ENCODE results near the gene SOSTDC1. TPM values are rescaled to one million over a fixed set of nuclear protein-coding genes. Genes with fewer than 3 reads are reported as not detected.
"Not testable (repeated sequence)": the region's sequence is repeated elsewhere in the genome, so short reads cannot be mapped to it uniquely, and the experiment has no call there.

SOSTDC1 gene
- total RNA-seq, 1 donor from 2014 or later, result 5.4 TPM

GRCh38 chr7:16446508-16446907 lies 19.0 kb downstream of the SOSTDC1 start:
- DNase-seq (ENCODE audit: extremely low spot score, unreplicated experiment), result no peak
- H3K4me3 Mint-ChIP-seq, result no peak overlapping the region
- H3K9me3 Mint-ChIP-seq, result no peaks in the 10 kb centered on the region
- no peak for TF ChIP-seq CTCF (conservative IDR thresholded peaks at IDR 0.05)
- no peaks in the 10 kb centered on the region for H3K27me3 Mint-ChIP-seq
- no peaks in the 10 kb centered on the region for H3K36me3 Mint-ChIP-seq
- no peaks in the 10 kb centered on the region for H3K4me1 Mint-ChIP-seq (ENCODE audit: unreplicated experiment)
- H3K27ac Mint-ChIP-seq, result no peak overlapping the region

GRCh38 chr7:16443871-16444270 lies 21.7 kb downstream of the SOSTDC1 start:
- H3K9me3 Mint-ChIP-seq; H3K4me3 Mint-ChIP-seq; H3K36me3 Mint-ChIP-seq; H3K27ac Mint-ChIP-seq; DNase-seq (ENCODE audit: extremely low spot score, unreplicated experiment); H3K27me3 Mint-ChIP-seq; H3K4me1 Mint-ChIP-seq (ENCODE audit: unreplicated experiment): not testable (repeated sequence)

GRCh38 chr7:16438988-16439387 lies 26.6 kb downstream of the SOSTDC1 start:
- Mint-ChIP-seq H3K27ac (no peak overlapping the region), H3K4me1 (ENCODE audit: unreplicated experiment) (no peaks in the 10 kb centered on the region), H3K4me3 (no peak overlapping the region), H3K9me3 (no peaks in the 10 kb centered on the region), H3K36me3 (no peaks in the 10 kb centered on the region), H3K27me3 (no peaks in the 10 kb centered on the region)
- DNase-seq (ENCODE audit: extremely low spot score, unreplicated experiment), result no peak
- TF ChIP-seq CTCF (conservative IDR thresholded peaks at IDR 0.05), result no peak

- Mint-ChIP-seq H3K27me3 (no peaks in the 10 kb centered on the region), H3K27ac (no peak overlapping the region), H3K9me3 (no peaks in the 10 kb centered on the region), H3K36me3 (no peaks in the 10 kb centered on the region), H3K4me3 (no peak overlapping the region), H3K4me1 (ENCODE audit: unreplicated experiment) (no peaks in the 10 kb centered on the region)
- TF ChIP-seq CTCF (conservative IDR thresholded peaks at IDR 0.05), result no peak
- no peak for DNase-seq (ENCODE audit: extremely low spot score, unreplicated experiment)
These were observed 29.2 kb downstream of the SOSTDC1 start for GRCh38 chr7:16436306-16436705.

GRCh38 chr7:16433568-16434122 lies 31.9 kb downstream of the SOSTDC1 start:
- no peaks in the 10 kb centered on the region for H3K36me3 Mint-ChIP-seq
- DNase-seq (ENCODE audit: extremely low spot score, unreplicated experiment), result no peak
- H3K27me3 Mint-ChIP-seq, result no peaks in the 10 kb centered on the region
- no peak overlapping the region for H3K4me3 Mint-ChIP-seq
- no peak overlapping the region for H3K27ac Mint-ChIP-seq
- peaks cover 2% of the 10 kb centered on the region for H3K4me1 Mint-ChIP-seq (ENCODE audit: unreplicated experiment)
- TF ChIP-seq CTCF (conservative IDR thresholded peaks at IDR 0.05), result no peak
- H3K9me3 Mint-ChIP-seq, result no peaks in the 10 kb centered on the region

- peaks cover 6% of the 10 kb centered on the region for H3K4me1 Mint-ChIP-seq (ENCODE audit: unreplicated experiment)
- H3K4me3 Mint-ChIP-seq, result no peak overlapping the region
- H3K36me3 Mint-ChIP-seq, result no peaks in the 10 kb centered on the region
- no peaks in the 10 kb centered on the region for H3K9me3 Mint-ChIP-seq
- TF ChIP-seq CTCF (conservative IDR thresholded peaks at IDR 0.05), result peak; percentile 9
- no peaks in the 10 kb centered on the region for H3K27me3 Mint-ChIP-seq
- DNase-seq (ENCODE audit: extremely low spot score, unreplicated experiment), result no peak
- H3K27ac Mint-ChIP-seq, result no peak overlapping the region
These were observed 33.2 kb downstream of the SOSTDC1 start for GRCh38 chr7:16432425-16432731.

All from type B pancreatic cell (in vitro differentiated cells).